Endothelial cell of umbilical vein (primary cell): ENCODE measurements around the gene PLXND1.

Experiments used
- EZH2 ChIP-seq: IDR thresholded peaks from 2 replicates; pipeline ENCODE4 v1.6.1; 2012; ENCODE audit warnings: borderline replicate concordance, low read depth, mild to moderate bottlenecking, moderate library complexity, low read length, inconsistent platforms; ENCODE audit not compliant: severe bottlenecking
- GATA2 ChIP-seq: IDR thresholded peaks from 2 replicates; pipeline ENCODE4 v1.7.0; 2011; ENCODE audit warnings: low read depth, mild to moderate bottlenecking, moderate library complexity, mixed read lengths, low read length; ENCODE audit not compliant: insufficient read length, insufficient read depth
- JUN ChIP-seq: IDR thresholded peaks from 2 replicates; pipeline ENCODE4 v1.6.1; 2011; ENCODE audit warnings: borderline replicate concordance, low read depth; ENCODE audit not compliant: insufficient read length, insufficient read depth
- MYC ChIP-seq: IDR thresholded peaks from one replicate; pipeline ENCODE4 v1.6.1; 2011; ENCODE audit warnings: mild to moderate bottlenecking, low read depth, low read length
- POLR2A ChIP-seq: IDR thresholded peaks from 2 replicates; pipeline ENCODE4 v1.6.1; 2012; ENCODE audit warnings: low read depth, mild to moderate bottlenecking, control low read depth, low read length
- POLR2AphosphoS5 ChIP-seq: IDR thresholded peaks from 2 replicates; pipeline ENCODE4 v1.6.1; 2012; ENCODE audit warnings: low read depth, mild to moderate bottlenecking, control low read depth, low read length, moderate library complexity; ENCODE audit not compliant: insufficient read depth
- TF ChIP-seq, protein P1 (sequence below), 2 donors: IDR thresholded peaks; 1 replicate in 1 of 2; 2 replicates in 1 of 2; pipeline ENCODE4 v1.5.1; 2011; ENCODE audit warnings: low read length in 2 of 2, mild to moderate bottlenecking in 2 of 2, moderate library complexity in 2 of 2, control low read depth in 1 of 2, inconsistent platforms in 1 of 2, low read depth in 1 of 2; ENCODE audit not compliant: insufficient read depth in 1 of 2; ENCODE audit errors: extremely low read depth in 1 of 2
- TF ChIP-seq, protein P2 (sequence below): IDR thresholded peaks from 2 replicates; pipeline ENCODE4 v1.6.1; 2011; ENCODE audit not compliant: insufficient read depth, insufficient read length

DNA sequence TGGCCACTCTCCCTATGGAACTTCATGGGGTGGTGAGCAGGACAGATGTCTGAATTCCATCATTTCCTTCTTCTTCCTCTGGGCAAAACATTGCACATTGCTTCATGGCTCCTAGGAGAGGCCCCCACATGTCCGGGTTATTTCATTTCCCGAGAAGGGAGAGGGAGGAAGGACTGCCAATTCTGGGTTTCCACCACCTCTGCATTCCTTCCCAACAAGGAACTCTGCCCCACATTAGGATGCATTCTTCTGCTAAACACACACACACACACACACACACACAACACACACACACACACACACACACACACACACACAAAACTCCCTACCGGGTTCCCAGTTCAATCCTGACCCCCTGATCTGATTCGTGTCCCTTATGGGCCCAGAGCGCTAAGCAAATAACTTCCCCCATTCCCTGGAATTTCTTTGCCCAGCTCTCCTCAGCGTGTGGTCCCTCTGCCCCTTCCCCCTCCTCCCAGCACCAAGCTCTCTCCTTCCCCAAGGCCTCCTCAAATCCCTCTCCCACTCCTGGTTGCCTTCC, 76.2 kb downstream of the PLXND1 start:
- TF ChIP-seq EZH2 (no peak), POLR2A (no peak), POLR2AphosphoS5 (no peak), MYC (no peak), JUN (no peak), GATA2 (no peak)
- TF ChIP-seq, protein P1, sequence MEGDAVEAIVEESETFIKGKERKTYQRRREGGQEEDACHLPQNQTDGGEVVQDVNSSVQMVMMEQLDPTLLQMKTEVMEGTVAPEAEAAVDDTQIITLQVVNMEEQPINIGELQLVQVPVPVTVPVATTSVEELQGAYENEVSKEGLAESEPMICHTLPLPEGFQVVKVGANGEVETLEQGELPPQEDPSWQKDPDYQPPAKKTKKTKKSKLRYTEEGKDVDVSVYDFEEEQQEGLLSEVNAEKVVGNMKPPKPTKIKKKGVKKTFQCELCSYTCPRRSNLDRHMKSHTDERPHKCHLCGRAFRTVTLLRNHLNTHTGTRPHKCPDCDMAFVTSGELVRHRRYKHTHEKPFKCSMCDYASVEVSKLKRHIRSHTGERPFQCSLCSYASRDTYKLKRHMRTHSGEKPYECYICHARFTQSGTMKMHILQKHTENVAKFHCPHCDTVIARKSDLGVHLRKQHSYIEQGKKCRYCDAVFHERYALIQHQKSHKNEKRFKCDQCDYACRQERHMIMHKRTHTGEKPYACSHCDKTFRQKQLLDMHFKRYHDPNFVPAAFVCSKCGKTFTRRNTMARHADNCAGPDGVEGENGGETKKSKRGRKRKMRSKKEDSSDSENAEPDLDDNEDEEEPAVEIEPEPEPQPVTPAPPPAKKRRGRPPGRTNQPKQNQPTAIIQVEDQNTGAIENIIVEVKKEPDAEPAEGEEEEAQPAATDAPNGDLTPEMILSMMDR (IDR thresholded peaks at IDR 0.05; ENCODE audit: extremely low read depth in 1 of 2, insufficient read depth in 1 of 2, low read depth in 1 of 2, low read length in 2 of 2), result no peak
- TF ChIP-seq, protein P2, sequence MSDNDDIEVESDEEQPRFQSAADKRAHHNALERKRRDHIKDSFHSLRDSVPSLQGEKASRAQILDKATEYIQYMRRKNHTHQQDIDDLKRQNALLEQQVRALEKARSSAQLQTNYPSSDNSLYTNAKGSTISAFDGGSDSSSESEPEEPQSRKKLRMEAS, result no peak
